CD4-positive, alpha-beta T cell (primary cell): ENCODE results near the gene ZCCHC12. TPM values are rescaled to one million over a fixed set of nuclear protein-coding genes. Genes with fewer than 3 reads are reported as not detected.

Experiments
- ATAC-seq: fragments of 200-7000 bp; cut with Tn5 transposase; one replicate; pipeline ENCODE4 v1.10.0; 2022; ENCODE audit warnings: mild to moderate bottlenecking; ENCODE audit not compliant: poor library complexity
- CTCF ChIA-PET: fragments of 350-600 bp; sonication (Branson Sonifier 250); formaldehyde crosslinking; loops from one replicate; lab custom pipeline; 2021; ENCODE audit warnings: antibody characterized with exemption, inconsistent platforms; lab: Charles Lee
- POLR2A ChIA-PET: fragments of 350-600 bp; sonication (Branson Sonifier 250); formaldehyde crosslinking; loops from one replicate; lab custom pipeline; 2021; ENCODE audit warnings: antibody characterized with exemption, inconsistent platforms; lab: Charles Lee
- DNase-seq, 14 experiments: peaks; one replicate each; pipeline ENCODE4 v3.0.0-alpha.2; 2013 to 2020; ENCODE audit warnings: mixed read lengths in 2 of 14
- H3K27ac ChIP-seq, 2 donors: one replicate each; pipeline versions ENCODE4 v1.5.1 to v1.7.0; 2013; ENCODE audit warnings: low read length in 2 of 2, low read depth in 1 of 2, mild to moderate bottlenecking in 1 of 2
- H3K27me3 ChIP-seq, 2 experiments: 1 replicate in 1 of 2; 2 replicates in 1 of 2; pipeline versions ENCODE4 v1.6.1 to v1.7.0; 2013; ENCODE audit warnings: low read length in 2 of 2, control low read depth in 1 of 2, mild to moderate bottlenecking in 1 of 2, moderate library complexity in 1 of 2; ENCODE audit not compliant: insufficient read depth in 2 of 2, control insufficient read depth in 1 of 2
- H3K36me3 ChIP-seq: one replicate; pipeline ENCODE4 v1.6.1; 2013; ENCODE audit warnings: low read length, control low read depth; ENCODE audit not compliant: insufficient read depth
- H3K4me1 ChIP-seq: one replicate; pipeline ENCODE4 v1.6.1; 2013; ENCODE audit warnings: low read length, control low read depth; ENCODE audit not compliant: insufficient read depth
- H3K4me3 ChIP-seq: one replicate; pipeline ENCODE4 v1.5.1; 2013; ENCODE audit warnings: mild to moderate bottlenecking, low read length, moderate library complexity
- H3K9me3 ChIP-seq, 2 experiments: 1 replicate in 1 of 2; 2 replicates in 1 of 2; pipeline versions ENCODE4 v1.6.1 to v1.7.0; 2013; ENCODE audit warnings: low read length in 2 of 2, mild to moderate bottlenecking in 2 of 2, control low read depth in 1 of 2, moderate library complexity in 1 of 2; ENCODE audit not compliant: control insufficient read depth in 1 of 2, insufficient read depth in 1 of 2
- H3K27ac Mint-ChIP-seq: one replicate; pipeline ENCODE4 v1.8.0; 2020; ENCODE audit warnings: mixed read lengths
- H3K27me3 Mint-ChIP-seq: one replicate; pipeline ENCODE4 v1.8.0; 2021; ENCODE audit warnings: mixed read lengths
- H3K36me3 Mint-ChIP-seq: one replicate; pipeline ENCODE4 v1.8.0; 2021; ENCODE audit warnings: low read depth, mixed read lengths
- H3K4me1 Mint-ChIP-seq: one replicate; pipeline ENCODE4 v1.8.0; 2021; ENCODE audit warnings: low read depth, mixed read lengths
- H3K4me3 Mint-ChIP-seq: one replicate; pipeline ENCODE4 v1.8.0; 2020; ENCODE audit warnings: mild to moderate bottlenecking, mixed read lengths
- H3K9me3 Mint-ChIP-seq: one replicate; pipeline ENCODE4 v1.8.0; 2020; ENCODE audit warnings: mixed read lengths
- CTCF ChIP-seq: fragments of 200-600 bp; IDR thresholded peaks from one replicate; pipeline ENCODE4 v1.8.0; 2022; ENCODE audit warnings: antibody characterized with exemption, mild to moderate bottlenecking
- intact Hi-C, 2 experiments: fragments of 100-400 bp; cut with DNase I in 1 of 2; cut with micrococcal nuclease in 1 of 2; formaldehyde crosslinking; loops; one replicate each; pipeline versions ENCODE4 v1.15.1 to v1.9.0; 2023 to 2025; cut with DNase I, micrococcal nuclease
- total RNA-seq, 174 experiments: library from RNA in 2 of 174; stranded (reverse) in 2 of 174; gene quantifications; one replicate each; pipeline ENCODE4 v1.2.3 and lab custom pipeline; 2021 to 2026

ZCCHC12 gene
- total RNA-seq, 2 experiments from 2014 or later: 0.14 to 0.47 TPM

- Histone ChIP-seq H3K36me3 (no peaks in the 10 kb centered on the region), H3K4me1 (no peaks in the 10 kb centered on the region), H3K27ac (no peak overlapping the region), H3K4me3 (no peak overlapping the region), H3K27me3 (no peaks in the 10 kb centered on the region), H3K9me3 (no peaks in the 10 kb centered on the region)
- no peaks in the 10 kb centered on the region for H3K4me1 Mint-ChIP-seq
- ATAC-seq (no peak), DNase-seq (no peak)
- ChIA-PET POLR2A (no interaction called here), CTCF (no interaction called here)
- no peaks in the 10 kb centered on the region for H3K27me3 Mint-ChIP-seq
- no peaks in the 10 kb centered on the region for H3K9me3 Mint-ChIP-seq
- intact Hi-C loops: no loop called here
- H3K4me3 Mint-ChIP-seq: no peak overlapping the region
- no peaks in the 10 kb centered on the region for H3K36me3 Mint-ChIP-seq
- no peak for TF ChIP-seq CTCF
- no peak overlapping the region for H3K27ac Mint-ChIP-seq
Measured at GRCh38 chrX:118853596-118853995, 30.0 kb downstream of the ZCCHC12 start.

GRCh38 chrX:118855681-118856310 is 32.2 kb downstream of the ZCCHC12 start:
- CTCF ChIA-PET: no interaction called here
- no peaks in the 10 kb centered on the region for H3K9me3 Mint-ChIP-seq
- no peaks in the 10 kb centered on the region for H3K27me3 Mint-ChIP-seq
- intact Hi-C loops: no loop called here
- TF ChIP-seq CTCF: no peak
- Histone ChIP-seq H3K9me3 (no peaks in the 10 kb centered on the region), H3K4me1 (no peaks in the 10 kb centered on the region), H3K27me3 (no peaks in the 10 kb centered on the region), H3K36me3 (no peaks in the 10 kb centered on the region), H3K27ac (no peak overlapping the region), H3K4me3 (no peak overlapping the region)
- POLR2A ChIA-PET: no interaction called here
- no peaks in the 10 kb centered on the region for H3K4me1 Mint-ChIP-seq
- no peak for ATAC-seq
- H3K4me3 Mint-ChIP-seq: no peak overlapping the region
- no peak for DNase-seq
- no peak overlapping the region for H3K27ac Mint-ChIP-seq
- no peaks in the 10 kb centered on the region for H3K36me3 Mint-ChIP-seq

- no peaks in the 10 kb centered on the region for H3K4me1 Mint-ChIP-seq
- ChIA-PET CTCF (no interaction called here), POLR2A (no interaction called here)
- H3K4me1 ChIP-seq: no peaks in the 10 kb centered on the region
- H3K27ac Mint-ChIP-seq: no peak overlapping the region
- no peak for DNase-seq
- no peak overlapping the region for H3K4me3 ChIP-seq
- no peaks in the 10 kb centered on the region for H3K36me3 Mint-ChIP-seq
- no peak overlapping the region for H3K4me3 Mint-ChIP-seq
- TF ChIP-seq CTCF: no peak
- intact Hi-C loops: no loop called here
- no peaks in the 10 kb centered on the region for H3K9me3 Mint-ChIP-seq
- H3K27me3 ChIP-seq: no peaks in the 10 kb centered on the region
- H3K27ac ChIP-seq: no peak overlapping the region
- H3K9me3 ChIP-seq: no peaks in the 10 kb centered on the region
- no peaks in the 10 kb centered on the region for H3K36me3 ChIP-seq
- no peaks in the 10 kb centered on the region for H3K27me3 Mint-ChIP-seq
- ATAC-seq: no peak
Measured at GRCh38 chrX:118857006-118857405, 33.4 kb downstream of the ZCCHC12 start.
